ENCODE data around the gene CD22.

The CD22 gene

DNA sequence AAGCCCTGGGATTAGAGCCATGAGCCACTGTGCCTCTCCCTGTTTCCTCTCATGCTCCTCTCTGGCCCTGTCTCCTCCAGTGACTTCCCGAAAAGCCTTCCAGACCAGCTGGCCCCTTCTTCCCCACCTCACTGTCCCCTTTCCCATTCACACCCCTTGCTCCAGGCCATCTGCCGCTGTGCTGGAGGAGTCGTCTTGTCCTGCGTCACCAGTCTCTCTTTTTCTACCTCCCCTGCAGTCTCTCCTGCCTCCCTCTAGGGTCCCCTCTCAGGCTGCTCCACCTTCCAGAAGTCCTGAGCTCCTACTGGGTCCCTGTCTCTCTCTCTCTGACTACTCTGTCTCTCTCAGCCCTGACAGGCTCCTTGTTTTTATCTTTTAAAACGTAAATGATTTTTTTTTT, 13.4 kb downstream of the CD22 start:
- no peak overlapping the region for H3K4me3 ChIP-seq (ENCODE audit: severe bottlenecking)
- H3K4me1 ChIP-seq (ENCODE audit: insufficient read depth, poor library complexity, severe bottlenecking) = no peaks in the 10 kb centered on the region
- TF ChIP-seq, protein P1, sequence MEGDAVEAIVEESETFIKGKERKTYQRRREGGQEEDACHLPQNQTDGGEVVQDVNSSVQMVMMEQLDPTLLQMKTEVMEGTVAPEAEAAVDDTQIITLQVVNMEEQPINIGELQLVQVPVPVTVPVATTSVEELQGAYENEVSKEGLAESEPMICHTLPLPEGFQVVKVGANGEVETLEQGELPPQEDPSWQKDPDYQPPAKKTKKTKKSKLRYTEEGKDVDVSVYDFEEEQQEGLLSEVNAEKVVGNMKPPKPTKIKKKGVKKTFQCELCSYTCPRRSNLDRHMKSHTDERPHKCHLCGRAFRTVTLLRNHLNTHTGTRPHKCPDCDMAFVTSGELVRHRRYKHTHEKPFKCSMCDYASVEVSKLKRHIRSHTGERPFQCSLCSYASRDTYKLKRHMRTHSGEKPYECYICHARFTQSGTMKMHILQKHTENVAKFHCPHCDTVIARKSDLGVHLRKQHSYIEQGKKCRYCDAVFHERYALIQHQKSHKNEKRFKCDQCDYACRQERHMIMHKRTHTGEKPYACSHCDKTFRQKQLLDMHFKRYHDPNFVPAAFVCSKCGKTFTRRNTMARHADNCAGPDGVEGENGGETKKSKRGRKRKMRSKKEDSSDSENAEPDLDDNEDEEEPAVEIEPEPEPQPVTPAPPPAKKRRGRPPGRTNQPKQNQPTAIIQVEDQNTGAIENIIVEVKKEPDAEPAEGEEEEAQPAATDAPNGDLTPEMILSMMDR (IDR thresholded peaks at IDR 0.05; ENCODE audit: poor library complexity, severe bottlenecking) = no peak
- DNase-seq (ENCODE audit: low spot score) = peak; percentile 38
- no peak overlapping the region for H3K27ac ChIP-seq (ENCODE audit: poor library complexity, severe bottlenecking)
- no peaks in the 10 kb centered on the region for H3K9me3 ChIP-seq (ENCODE audit: severe bottlenecking)
- H3K27me3 ChIP-seq (ENCODE audit: insufficient read depth, poor library complexity, severe bottlenecking) = peaks cover 19% of the 10 kb centered on the region
- H3K36me3 ChIP-seq (ENCODE audit: low read depth) = no peaks in the 10 kb centered on the region
- ATAC-seq (ENCODE audit: low read depth) = no peak

DNA sequence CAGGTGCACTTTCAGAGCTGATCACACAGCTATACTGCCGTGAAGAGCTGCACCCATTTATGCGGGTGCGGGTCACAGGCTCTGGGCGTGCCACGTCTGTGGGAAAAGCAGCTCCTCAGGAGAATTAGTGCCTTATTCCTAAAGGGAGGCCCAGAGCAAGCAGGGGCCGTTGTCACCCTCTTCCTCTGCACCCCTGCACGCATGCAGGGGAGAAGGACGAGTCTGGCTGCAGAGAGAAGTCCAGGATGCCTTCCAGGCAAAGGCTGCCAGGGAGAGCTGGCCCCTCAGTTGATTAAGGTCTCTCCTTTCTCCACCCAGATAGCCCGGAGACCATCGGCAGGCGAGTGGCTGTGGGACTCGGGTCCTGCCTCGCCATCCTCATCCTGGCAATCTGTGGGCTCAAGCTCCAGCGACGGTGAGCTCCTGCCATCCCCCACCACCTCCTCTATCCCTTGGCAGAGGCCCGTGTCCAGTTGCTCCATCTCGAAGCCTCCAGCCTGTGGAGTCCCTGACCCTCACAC, 15.6 kb downstream of the CD22 start:
- TF ChIP-seq, protein P1 (IDR thresholded peaks at IDR 0.05; ENCODE audit: poor library complexity, severe bottlenecking) = no peak
- no peak overlapping the region for H3K4me3 ChIP-seq (ENCODE audit: severe bottlenecking)
- ATAC-seq (ENCODE audit: low read depth) = no peak
- no peak for DNase-seq (ENCODE audit: low spot score)
- no peaks in the 10 kb centered on the region for H3K9me3 ChIP-seq (ENCODE audit: severe bottlenecking)
- no peaks in the 10 kb centered on the region for H3K36me3 ChIP-seq (ENCODE audit: low read depth)
- no peaks in the 10 kb centered on the region for H3K4me1 ChIP-seq (ENCODE audit: insufficient read depth, poor library complexity, severe bottlenecking)
- no peak overlapping the region for H3K27ac ChIP-seq (ENCODE audit: poor library complexity, severe bottlenecking)
- peaks cover 21% of the 10 kb centered on the region for H3K27me3 ChIP-seq (ENCODE audit: insufficient read depth, poor library complexity, severe bottlenecking)

DNA sequence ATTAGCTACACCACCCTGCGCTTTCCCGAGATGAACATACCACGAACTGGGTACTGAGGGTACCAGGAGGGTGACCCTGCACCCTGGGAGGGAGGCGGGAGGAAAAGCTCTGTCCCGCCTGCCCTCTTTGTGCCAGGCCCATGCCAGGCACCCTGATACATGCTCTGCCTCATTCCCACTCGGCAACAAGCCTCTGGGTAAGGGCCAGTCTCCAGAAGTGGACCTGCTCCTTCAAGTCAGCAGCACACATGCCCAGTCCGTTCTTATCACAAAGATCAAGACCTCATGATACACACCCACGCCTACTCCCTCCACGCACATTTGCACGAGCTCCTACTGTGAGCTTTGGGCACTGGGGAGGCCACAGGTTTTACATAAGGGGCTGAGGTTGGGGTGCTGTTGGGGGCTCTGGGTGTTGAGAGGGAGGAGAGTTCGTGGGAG, 16.7 kb downstream of the CD22 start:
- TF ChIP-seq, protein P1 (IDR thresholded peaks at IDR 0.05; ENCODE audit: poor library complexity, severe bottlenecking) = no peak
- no peak overlapping the region for H3K27ac ChIP-seq (ENCODE audit: poor library complexity, severe bottlenecking)
- H3K4me1 ChIP-seq (ENCODE audit: insufficient read depth, poor library complexity, severe bottlenecking) = no peaks in the 10 kb centered on the region

DNA sequence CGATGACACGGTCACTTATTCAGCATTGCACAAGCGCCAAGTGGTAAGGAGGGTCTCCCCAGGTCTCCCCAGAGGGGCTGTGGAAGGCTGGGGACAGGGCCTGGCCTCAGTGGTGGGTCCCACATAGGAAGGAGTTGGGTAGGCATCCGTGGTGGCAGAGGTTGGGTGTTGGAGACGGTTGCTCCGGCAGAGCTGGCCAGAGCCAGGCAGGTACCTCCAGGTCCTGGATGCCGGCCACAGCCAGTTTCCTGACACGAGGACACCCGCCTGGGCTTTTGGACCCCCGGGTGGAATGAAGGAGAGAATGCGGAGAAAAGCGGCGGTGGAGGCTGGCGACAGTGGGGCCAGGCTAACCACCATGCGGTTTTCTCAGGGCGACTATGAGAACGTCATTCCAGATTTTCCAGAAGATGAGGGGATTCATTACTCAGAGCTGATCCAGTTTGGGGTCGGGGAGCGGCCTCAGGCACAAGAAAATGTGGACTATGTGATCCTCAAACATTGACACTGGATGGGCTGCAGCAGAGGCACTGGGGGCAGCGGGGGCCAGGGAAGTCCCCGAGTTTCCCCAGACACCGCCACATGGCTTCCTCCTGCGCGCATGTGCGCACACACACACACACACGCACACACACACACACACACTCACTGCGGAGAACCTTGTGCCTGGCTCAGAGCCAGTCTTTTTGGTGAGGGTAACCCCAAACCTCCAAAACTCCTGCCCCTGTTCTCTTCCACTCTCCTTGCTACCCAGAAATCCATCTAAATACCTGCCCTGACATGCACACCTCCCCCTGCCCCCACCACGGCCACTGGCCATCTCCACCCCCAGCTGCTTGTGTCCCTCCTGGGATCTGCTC, 17.4 kb downstream of the CD22 start:
- no peak overlapping the region for H3K27ac ChIP-seq (ENCODE audit: poor library complexity, severe bottlenecking)
- no peaks in the 10 kb centered on the region for H3K36me3 ChIP-seq (ENCODE audit: low read depth)

More for the DNA sequence above, 16.7 kb downstream of the CD22 start:
- no peak for DNase-seq (ENCODE audit: low spot score)
- Histone ChIP-seq H3K27me3 (ENCODE audit: insufficient read depth, poor library complexity, severe bottlenecking) (peaks cover 21% of the 10 kb centered on the region), H3K4me3 (ENCODE audit: severe bottlenecking) (no peak overlapping the region), H3K36me3 (ENCODE audit: low read depth) (no peaks in the 10 kb centered on the region), H3K9me3 (ENCODE audit: severe bottlenecking) (no peaks in the 10 kb centered on the region)
- ATAC-seq (ENCODE audit: low read depth) = no peak

More for the DNA sequence above, 17.4 kb downstream of the CD22 start:
- DNase-seq (ENCODE audit: low spot score) = no peak
- H3K9me3 ChIP-seq (ENCODE audit: severe bottlenecking) = no peaks in the 10 kb centered on the region
- no peak for ATAC-seq (ENCODE audit: low read depth)
- H3K27me3 ChIP-seq (ENCODE audit: insufficient read depth, poor library complexity, severe bottlenecking) = peaks cover 21% of the 10 kb centered on the region
- H3K4me3 ChIP-seq (ENCODE audit: severe bottlenecking) = no peak overlapping the region
- no peaks in the 10 kb centered on the region for H3K4me1 ChIP-seq (ENCODE audit: insufficient read depth, poor library complexity, severe bottlenecking)
- TF ChIP-seq, protein P1 (IDR thresholded peaks at IDR 0.05; ENCODE audit: poor library complexity, severe bottlenecking) = no peak
